ENCODE data around the gene TSEN34.
"Not testable (repeated sequence)": the region's sequence is repeated elsewhere in the genome, so short reads cannot be mapped to it uniquely, and the experiment has no call there.

The TSEN34 gene

DNA sequence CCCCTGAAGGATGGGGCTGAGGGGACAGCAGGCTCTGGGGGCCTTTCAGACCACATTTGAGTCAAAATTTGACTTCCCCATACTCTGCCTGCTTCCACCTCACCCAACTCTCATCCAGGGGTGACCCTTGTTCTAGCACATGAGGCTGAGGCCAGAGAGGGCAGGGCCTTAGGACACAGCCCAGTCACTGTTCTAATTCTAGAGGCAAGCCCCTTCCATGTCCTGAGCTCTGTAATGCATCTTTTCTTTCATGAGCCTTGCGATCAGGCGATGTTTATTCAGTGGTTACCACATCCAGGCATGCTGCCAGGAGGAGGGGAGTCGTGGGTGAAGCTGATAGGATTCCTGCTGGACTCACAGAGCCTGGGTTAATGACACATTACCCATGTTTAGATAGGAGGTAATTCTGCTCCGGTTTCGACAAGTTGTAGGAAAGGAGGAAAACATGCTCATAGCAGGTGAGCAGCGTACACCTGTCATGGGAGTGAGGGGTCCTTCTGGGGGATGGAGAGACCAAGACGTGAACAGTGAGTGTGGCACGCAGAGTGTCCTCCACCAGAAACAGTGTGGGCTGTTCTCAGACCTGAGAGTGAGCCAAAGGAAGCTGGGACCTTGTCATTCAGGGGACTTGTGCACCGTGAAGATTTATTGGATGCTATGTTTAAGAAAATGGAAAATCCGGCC, 18.8 kb downstream of the TSEN34 start:
- peak; percentile 20 for DNase-seq

DNA sequence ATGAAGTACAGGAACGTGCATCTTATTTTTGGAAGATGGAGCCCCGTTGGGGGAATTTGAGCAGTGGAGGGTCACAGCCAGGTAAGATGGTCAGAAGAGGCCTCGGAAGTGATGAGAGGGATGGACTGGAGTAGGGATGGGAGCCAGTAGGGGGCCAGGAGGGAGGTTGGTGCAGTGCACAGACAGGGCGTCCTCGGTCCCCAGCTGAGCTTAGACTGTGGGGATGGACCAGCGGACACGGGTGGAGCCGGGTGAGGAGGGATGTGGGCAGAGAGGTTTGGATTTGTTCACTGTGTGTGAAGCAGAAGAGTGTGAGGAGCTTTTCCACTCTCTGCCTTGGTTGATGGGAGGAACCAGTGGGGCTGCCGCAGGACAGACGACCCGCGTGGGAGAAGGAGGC, 20.1 kb downstream of the TSEN34 start:
- DNase-seq = no peak

DNA sequence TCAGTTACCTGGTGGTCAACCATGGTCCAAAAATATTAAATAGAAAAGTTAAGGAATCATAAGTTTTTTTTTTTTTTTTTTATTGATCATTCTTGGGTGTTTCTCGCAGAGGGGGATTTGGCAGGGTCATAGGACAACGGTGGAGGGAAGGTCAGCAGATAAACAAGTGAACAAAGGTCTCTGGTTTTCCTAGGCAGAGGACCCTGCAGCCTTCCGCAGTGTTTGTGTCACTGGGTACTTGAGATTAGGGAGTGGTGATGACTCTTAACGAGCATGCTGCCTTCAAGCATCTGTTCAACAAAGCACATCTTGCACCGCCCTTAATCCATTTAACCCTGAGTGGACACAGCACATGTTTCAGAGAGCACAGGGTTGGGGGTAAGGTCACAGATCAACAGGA, 23.1 kb downstream of the TSEN34 start:
- DNase-seq = not testable (repeated sequence)

DNA sequence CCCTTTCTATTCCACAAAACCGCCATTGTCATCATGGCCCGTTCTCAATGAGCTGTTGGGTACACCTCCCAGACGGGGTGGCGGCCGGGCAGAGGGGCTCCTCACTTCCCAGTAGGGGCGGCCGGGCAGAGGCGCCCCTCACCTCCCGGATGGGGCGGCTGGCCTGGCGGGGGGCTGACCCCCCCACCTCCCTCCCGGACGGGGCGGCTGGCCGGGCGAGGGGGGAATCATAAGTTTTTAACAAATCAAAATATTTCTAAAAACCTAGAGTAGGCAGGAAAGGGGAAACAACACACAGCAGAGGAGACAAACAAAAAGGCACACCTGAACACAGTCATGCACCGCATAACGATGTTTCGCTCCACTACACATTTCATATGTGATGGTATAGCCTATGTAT, 23.6 kb downstream of the TSEN34 start:
- not testable (repeated sequence) for DNase-seq

DNA sequence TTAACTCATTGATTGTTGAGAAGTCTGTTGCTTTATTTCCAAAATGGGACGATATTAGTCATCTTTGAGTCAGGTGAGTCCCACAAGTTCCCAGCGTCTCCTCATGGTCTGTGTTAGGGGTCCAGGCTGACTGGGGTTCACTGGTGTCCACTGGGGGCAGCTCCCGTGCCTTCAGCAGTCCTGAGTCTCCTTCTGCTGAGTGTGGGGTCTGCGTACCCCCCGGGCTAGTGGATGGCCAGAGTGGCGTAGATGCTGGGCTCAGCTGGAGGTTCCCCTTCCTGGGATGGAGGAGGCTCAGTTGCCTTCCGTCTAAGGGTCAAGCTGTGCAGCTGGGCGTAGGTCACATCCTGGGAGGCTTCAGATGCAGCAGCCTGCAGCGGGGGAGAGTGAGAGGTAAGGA, 25.8 kb downstream of the TSEN34 start:
- DNase-seq = no peak

DNA sequence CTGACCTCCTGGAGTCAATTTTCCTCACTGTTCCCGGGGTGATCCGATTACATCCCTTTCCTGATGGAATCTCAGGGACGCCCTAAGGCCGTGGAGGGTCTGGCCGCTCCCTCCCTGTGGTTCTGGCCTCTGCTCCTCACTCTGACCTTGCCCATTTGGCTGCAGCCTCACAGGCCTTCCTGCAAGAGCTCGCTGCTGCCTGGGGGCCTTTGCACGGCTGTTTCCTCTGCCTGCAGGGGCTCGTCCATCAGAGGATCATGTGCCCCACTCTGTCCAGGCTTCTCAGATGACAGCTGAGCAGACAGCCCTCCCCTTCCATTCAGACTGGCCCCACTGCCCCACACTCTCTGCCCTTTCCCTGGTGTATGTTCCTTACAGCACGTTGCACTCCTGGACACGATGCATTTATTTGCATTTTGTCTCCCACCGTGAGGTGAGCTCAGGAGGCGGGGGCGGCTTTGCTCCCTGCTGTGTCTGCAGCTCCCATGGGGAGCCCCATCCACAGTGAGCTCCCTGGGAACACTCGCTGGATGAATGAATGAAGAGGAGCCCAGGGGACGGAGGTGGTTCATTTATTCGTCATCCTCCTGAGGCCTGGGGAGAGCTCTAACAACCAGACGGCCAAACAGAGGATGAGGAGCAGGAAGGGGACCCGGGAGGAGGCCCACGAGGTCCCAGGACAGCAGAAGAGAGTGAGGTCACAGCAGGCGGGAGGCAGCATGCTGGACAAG, 26.6 kb downstream of the TSEN34 start:
- DNase-seq = not testable (repeated sequence)

DNA sequence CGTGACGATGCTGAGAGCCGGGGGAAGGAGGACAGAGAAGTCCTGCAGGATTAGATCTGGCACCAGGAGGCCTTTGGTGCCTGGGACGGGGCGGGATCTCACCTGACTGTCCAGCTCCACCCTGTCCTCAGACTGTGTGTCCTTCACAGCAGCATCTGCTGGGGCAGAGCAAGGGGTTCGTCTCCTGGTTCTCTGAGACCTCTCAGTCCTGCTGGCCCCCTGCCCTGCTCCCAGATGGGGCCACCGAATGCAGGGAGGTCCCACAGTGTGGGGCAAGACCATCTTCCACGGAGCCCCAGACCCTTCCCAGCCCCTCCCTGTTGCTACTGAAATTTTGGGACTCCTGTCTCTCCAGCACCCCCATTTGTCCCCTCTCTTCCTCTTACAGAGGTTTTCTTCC, 27.2 kb downstream of the TSEN34 start:
- no peak for DNase-seq

DNA sequence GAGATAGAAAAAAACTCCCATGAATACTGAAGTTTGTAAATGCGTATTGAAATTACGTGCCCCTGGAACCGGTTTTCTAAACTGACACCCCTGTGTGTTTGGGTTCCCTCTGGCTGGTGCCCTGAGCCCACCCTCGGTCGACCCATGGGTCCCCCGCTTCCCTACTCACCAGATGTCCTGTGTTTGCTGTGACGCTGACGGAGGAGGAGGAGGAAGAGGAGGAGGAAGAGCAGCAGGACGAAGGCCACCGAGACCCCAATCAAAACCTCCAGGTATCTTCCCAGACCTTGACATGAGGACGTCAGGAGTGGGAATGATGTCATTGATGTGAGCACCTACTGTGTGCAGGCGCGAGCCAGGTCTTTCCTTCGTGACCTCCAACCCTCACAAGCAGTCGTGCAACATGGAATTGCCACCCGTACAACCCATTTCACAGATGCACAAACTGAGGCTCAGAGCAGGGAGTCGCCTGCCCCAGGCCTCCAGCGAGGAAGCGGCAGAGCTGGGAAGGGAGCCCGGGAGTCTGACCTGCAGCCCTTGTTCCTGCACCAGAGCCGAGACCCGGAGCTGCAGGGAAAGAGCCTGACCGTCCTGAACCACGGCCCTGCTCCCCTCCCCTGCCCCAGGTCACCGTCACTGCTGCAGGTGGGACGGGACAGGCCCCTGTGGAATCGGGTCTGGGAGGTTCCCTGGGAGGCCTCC, 28.0 kb downstream of the TSEN34 start:
- DNase-seq = no peak

DNA sequence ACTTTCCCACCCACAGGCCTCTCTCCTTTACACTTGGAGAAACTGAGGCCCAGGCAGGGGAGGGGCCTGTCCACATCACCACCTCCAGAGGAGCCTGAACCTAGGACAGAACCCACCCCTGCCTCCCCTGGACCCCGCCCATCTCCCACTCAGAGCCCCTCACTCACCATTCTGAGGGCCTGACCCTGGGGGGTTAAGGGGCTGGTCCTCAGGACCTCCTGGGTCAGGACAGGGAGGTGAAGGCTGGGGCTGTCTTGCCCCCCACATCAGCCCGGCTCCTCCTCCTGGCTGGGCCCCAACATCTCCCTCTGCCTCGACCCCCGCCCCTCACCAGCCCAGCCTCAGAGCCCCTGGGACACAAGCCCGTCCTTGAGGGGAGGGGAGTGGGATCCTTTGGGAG, 28.6 kb downstream of the TSEN34 start:
- not testable (repeated sequence) for DNase-seq

DNA sequence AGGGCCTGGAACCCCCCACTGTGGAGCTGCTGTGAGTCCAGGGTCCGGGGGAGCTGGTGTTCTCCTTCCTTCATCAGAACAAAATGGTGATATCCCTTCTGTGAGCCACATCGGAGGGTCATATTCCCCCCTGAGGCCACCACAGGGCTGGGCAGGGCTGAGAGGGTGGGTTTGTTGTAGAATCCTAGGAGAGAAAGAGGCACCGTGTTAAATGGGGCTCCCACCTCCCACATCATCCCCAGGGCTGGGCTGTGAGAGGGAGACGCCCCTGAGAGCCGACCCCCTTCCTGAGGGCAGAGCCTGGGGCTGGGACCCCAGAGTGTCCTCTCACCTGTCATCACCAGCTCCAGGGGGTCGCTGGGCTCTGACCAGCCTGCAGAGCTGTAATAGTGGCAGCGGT, 30.8 kb downstream of the TSEN34 start:
- DNase-seq = not testable (repeated sequence)

DNA sequence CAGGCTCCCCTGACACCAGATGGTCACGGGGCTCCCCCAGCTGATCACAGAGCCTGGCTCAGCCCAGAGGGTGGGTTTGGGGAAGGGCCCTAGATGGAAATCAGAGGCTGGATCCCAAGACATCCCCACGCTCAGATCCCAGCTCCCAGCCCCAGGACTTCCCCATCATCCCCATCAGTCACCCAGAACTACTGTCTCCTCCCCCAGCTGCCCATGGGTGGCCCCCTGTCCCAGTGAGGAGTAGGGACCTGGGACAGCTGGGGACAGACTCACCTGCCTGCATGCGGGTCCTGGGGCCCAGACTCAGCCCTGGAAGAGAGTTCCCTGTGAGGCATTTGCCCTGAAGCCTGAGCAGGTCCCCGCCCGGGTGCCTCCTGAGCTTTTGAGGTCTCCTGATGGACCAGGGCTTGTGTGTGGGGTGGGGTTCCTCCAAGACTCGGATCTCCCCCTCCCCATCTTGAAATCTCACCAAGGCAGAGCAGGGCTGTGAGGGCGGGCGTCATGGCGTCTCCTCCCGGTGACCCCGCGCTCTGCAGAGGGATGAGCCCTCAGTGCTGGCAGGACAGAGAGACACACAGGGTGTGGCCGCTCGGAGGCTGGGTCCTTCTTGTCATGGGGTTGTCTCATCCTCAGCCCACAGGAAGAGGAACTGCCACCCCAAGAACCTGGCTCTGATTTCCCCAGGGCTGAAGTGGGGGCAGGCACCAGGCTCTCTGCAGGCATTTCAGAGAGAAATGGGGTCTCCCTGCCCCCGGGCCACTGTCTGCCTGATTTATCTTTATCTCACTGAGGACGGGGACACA, 31.6 kb downstream of the TSEN34 start, which contains the start of gene LILRB3:
LILRB3 (minus strand) TSS at position 534 of the 803 bp plus-strand sequence; CDS start at position 503, 31 bp downstream.
- DNase-seq = not testable (repeated sequence)

DNA sequence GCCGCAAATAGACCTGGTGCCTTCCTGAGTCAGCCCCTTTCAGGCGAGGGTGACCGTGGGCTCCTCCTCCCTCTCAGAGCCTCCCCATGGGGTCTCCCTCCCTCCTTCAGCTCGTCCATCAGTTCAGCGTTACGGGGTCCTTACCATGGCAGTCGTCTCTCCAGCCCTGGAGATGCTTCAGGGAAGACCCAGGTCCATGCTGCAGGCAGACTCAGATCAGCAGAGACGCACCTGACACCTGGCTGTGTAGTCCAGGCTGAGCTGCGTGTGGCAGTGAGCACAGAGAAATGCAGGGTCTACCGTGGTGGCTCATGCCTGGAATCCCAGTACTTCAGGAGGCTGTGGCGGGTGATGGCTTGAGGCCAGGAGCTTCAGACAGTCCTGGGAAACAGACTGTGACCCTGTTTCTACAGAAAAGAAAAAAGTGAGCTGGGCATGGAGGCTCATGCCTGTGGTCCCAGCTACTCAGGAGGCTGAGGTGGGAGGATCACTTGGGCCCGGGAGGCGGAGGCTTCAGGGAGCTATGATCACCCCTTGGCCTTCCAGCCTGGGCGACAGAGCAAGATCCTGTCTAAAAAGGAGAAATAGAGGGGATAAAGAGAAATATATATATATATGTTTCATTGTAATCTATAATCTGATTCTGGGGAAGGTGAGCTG, 32.3 kb downstream of the TSEN34 start:
- DNase-seq = not testable (repeated sequence)

DNA sequence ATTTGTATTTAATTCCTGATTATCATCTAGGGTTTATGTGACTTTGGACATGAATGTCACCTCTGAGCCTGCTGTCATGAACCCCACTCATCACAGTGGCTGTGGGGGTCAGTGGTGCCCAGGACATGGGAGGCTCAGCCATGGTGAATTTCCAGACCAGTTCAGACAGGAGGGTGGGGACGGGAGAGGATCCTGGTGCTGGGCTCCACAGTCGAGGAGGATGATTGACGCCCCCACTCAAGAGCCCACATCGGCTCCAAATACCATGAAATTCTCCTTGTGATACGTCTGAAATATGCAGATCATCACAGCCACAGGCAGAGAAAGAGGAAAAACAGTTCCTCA, 32.8 kb downstream of the TSEN34 start:
- DNase-seq = not testable (repeated sequence)

DNA sequence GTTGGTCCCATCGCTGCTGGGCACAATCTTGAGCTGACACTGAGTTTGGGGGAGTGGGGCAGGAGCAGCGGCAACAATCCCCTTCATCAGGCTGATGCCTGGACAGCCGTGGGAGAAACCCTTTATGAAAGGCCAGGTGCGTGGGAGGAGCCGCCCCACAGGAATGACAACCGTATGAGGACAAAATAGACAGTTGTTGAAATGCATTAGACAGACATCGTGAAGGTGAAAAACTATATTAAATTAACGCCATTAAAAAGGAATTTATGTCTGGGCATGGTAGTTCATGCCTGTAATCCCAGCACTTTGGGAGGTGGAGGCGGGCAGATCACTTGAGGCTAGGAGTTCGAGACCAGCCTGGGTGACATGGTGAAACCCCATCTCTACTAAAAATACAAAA, 33.5 kb downstream of the TSEN34 start:
- not testable (repeated sequence) for DNase-seq

DNA sequence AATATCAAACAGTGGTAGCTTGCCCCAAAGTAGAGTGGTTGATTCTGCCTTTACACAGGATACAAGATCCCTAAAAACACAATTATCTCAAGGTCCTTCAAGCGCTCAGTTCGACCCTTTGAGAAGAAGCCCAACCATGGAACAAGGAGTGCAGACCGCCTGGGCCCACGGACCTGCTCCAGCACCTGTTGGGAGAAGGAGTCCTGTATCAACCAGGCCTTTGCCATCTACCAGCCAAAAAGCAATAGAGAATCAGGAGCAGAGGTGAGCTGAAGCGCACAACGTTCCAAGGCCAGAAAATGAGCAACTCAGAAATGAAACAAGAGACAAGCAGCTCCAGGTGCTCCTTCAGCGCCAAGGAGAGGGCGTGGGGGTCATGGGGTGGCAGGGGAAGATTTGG, 38.0 kb downstream of the TSEN34 start:
- no peak for DNase-seq

DNA sequence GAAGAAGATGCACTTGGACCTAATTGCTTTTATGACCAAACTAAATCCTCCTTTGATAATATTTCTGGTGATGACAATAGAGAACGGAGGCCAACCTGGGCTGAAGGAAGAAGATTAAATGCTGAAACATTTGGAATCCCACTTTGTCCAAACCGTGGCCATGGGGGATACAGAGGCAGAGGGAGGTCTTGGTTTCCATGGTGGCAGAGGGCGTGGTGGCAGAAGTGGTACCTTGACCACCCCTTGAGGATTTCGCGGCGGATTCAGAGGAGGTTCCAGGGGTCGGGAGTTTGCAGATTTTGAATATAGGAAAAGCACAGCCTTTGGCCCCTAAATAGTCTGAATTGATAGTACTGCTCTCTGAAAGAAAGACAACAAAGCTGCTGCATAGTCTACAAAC, 38.9 kb downstream of the TSEN34 start:
- no peak for DNase-seq

DNA sequence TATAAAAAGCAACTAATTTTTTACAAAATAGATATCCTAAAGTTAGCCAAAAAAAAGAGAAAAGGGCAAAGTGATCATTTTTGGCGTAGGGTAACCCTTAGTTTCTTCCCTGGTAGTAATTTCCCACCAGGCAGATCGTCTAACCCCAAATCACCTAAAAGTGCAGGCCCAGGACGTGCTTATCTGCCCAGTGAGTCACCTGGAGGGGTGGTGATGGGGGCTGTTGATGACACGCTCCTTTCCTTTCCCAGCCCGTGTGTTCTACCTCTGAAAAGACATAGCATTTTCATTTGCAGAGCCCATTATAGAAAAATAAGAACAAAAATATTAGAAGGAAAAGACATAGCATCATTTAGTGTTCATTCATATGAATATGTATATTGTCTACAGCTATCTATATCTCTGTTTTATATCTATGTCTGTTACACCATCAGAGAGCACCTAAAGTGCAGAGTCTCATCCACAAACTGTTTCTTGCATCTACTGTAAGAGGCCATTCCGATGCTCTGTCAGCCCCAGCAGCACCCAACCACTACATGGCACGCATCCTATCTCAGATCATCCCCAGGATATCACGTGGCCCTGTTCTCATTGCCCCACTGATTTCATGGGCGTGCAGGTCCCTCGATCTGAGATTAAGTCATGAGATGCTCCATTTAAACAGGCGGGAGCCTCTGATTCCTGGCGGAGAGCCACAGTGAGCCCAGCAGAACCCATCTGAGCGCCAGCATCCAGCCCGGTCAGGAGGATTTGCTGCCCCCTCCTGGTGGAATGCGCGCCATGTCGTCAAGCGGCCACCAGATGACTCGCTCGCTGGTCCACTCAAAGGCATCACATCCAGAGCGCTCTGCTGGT, 40.2 kb downstream of the TSEN34 start:
- DNase-seq = peak; percentile 88

DNA sequence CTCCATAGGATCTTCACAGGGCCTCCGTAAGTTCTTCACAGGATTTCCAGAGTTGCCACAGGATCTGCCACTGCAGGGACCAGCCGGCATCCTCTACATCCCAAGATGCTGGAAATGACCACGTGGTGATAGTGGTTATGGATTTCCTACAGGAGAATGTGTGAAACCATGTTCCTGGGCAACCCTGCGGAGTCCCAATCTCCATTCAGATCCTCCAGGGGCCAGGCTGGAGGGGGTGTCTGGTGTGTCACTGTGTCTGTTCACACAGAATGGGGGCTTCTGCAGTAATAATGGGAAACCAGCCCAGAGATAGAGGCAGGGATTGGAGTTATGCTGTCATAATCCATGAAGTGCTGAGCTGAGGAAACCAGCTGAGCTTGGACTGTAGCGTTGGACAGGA, 42.8 kb downstream of the TSEN34 start:
- no peak for DNase-seq

DNA sequence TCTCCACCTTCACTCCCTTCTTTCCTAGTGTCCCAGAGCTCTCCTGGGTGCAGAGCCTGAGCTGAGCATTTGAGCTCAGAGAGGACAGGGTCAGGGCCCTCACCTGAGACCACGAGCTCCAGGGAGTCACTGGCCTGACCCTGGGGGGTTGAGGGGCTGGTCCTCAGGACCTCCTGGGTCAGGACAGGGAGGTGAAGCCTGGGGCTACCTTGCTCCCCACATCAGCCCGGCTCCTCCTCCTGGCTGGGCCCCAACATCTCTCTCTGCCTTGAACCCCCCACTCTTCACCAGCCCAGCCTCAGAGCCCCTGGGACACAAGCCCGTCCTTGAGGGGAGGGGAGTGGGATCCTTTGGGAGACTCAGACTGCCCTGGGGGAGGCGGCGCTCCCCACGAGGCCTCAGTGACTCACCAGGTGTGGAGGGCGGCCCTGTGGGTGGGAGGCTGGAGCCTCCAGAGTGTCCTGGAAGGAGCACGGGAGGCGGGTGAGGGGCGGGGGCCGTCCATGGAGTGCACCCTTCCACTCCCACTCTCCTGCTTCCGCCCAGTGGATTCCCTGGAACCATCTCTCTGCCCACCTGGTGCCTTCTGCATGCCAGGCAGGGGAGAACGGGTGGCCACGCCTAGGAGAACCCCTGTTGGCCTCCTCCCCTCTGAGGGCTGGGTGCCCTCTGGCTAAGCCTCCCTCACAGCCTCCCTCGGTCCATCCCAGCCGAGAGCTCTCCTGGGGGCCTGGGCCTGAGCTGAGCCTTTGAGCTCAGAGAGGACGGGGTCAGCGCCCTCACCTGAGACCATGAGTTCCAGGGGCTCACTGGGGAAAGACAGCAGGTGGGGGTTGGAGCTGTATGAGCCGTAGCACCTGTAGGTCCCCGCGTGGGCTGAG, 48.6 kb downstream of the TSEN34 start:
- not testable (repeated sequence) for DNase-seq
